K562 (cell line): Measurements from ENCODE around the gene STUB1. TPM values are rescaled to one million over a fixed set of nuclear protein-coding genes. Genes with fewer than 3 reads are reported as not detected.

Source experiments
- ATAC-seq: fragments of 200-7000 bp; cut with Tn5 transposase; 3 replicates; pipeline ENCODE4 v1.9.1; 2020; ENCODE audit warnings: moderate library complexity
- BruUV-seq: library from RNA; stranded (reverse); fragments of 400-500 nt; replicated peaks from 2 replicates; lab custom pipeline; 2021; lab: Mats Ljungman, UMichigan
- CTCF ChIA-PET: fragments of 300-600 bp; formaldehyde crosslinking; extraction: SDS; loops from one replicate; lab custom pipeline; 2021; ENCODE audit warnings: low intra/inter-chr PET ratio; lab: Yijun Ruan, JAX
- POLR2A ChIA-PET: fragments of 300-600, 350-650 bp; sonication (Branson Sonifier 250); formaldehyde crosslinking; extraction: SDS; loops from one replicate; lab custom pipeline; 2021; ENCODE audit warnings: antibody characterized with exemption, inconsistent platforms; lab: Yijun Ruan, JAX
- DNase-seq, 4 experiments: peaks; one replicate each; pipeline versions ENCODE4 v3.0.0 to v3.0.0-alpha.2; 2011 to 2018; ENCODE audit warnings: low spot score in 3 of 4, mixed read lengths in 3 of 4; ENCODE audit errors: extremely low read depth in 1 of 4
- FAIRE-seq: peaks from 2 replicates; lab custom pipeline; 2011; peaks lifted over from hg19 to GRCh38; lab: Jason Lieb, UNC
- H2AFZ ChIP-seq: 2 replicates; pipeline ENCODE4 v1.6.0; 2011; ENCODE audit warnings: low read depth, low read length, control low read depth, inconsistent platforms
- H3K27ac ChIP-seq: fragments of 200-600 bp; 3 replicates; pipeline ENCODE4 v1.8.0; 2011; ENCODE audit warnings: low read depth, mild to moderate bottlenecking, control low read depth, inconsistent platforms, low read length, moderate library complexity, mixed read lengths; ENCODE audit errors: extremely low read depth
- H3K27me3 ChIP-seq, 2 experiments: fragments of 300-600 bp in 1 of 2; 2 replicates in 1 of 2; 3 replicates in 1 of 2; pipeline versions ENCODE4 v1.6.0 to v1.8.0; 2011; ENCODE audit warnings: inconsistent platforms in 2 of 2, low read length in 2 of 2, mild to moderate bottlenecking in 1 of 2, mixed read lengths in 1 of 2, moderate library complexity in 1 of 2; ENCODE audit not compliant: control insufficient read depth in 2 of 2, insufficient read depth in 2 of 2
- H3K36me3 ChIP-seq: fragments of 300-600 bp; 3 replicates; pipeline ENCODE4 v1.8.0; 2011; ENCODE audit warnings: mild to moderate bottlenecking, low read length, inconsistent platforms; ENCODE audit not compliant: control insufficient read depth, insufficient read depth
- H3K4me1 ChIP-seq, 2 experiments: fragments of 200-600 bp in 1 of 2; replicated peaks in 1 of 2; 2 replicates in 1 of 2; 3 replicates in 1 of 2; pipeline versions ENCODE4 v1.5.1 to v1.8.0; 2011; ENCODE audit warnings: inconsistent platforms in 2 of 2, low read length in 2 of 2, mild to moderate bottlenecking in 1 of 2, mixed read lengths in 1 of 2, moderate library complexity in 1 of 2; ENCODE audit not compliant: control insufficient read depth in 2 of 2, insufficient read depth in 2 of 2
- H3K4me2 ChIP-seq: 2 replicates; pipeline ENCODE4 v1.6.1; 2011; ENCODE audit warnings: low read length, control low read depth, inconsistent platforms, mixed read lengths; ENCODE audit not compliant: insufficient read depth
- H3K4me3 ChIP-seq: fragments of 200-600 bp; sonication (generic), shearing (Covaris generic); 2 replicates; pipeline ENCODE4 v1.5.1; 2016; ENCODE audit warnings: control low read depth, inconsistent platforms
- H3K79me2 ChIP-seq: fragments of 200-600 bp; 3 replicates; pipeline ENCODE4 v1.8.0; 2011; ENCODE audit warnings: low read length, inconsistent platforms; ENCODE audit not compliant: control insufficient read depth, insufficient read depth
- H3K9ac ChIP-seq, 2 experiments: 2 replicates each; pipeline versions ENCODE4 v1.6.0 to v1.6.1; 2011; ENCODE audit warnings: low read depth in 2 of 2, low read length in 2 of 2, control low read depth in 1 of 2, inconsistent platforms in 1 of 2, mild to moderate bottlenecking in 1 of 2, mixed read lengths in 1 of 2; ENCODE audit not compliant: insufficient read depth in 1 of 2
- H3K9me1 ChIP-seq: one replicate; pipeline ENCODE4 v1.6.0; 2011; ENCODE audit warnings: inconsistent platforms, mild to moderate bottlenecking, low read length, moderate library complexity; ENCODE audit not compliant: control insufficient read depth, insufficient read depth
- H3K9me3 ChIP-seq: replicated peaks from 2 replicates; pipeline ENCODE4 v1.5.1; 2011; ENCODE audit warnings: low read depth, low read length, inconsistent platforms; ENCODE audit not compliant: control insufficient read depth, insufficient read depth
- H4K20me1 ChIP-seq: replicated peaks from 2 replicates; pipeline ENCODE4 v1.6.1; 2011; ENCODE audit warnings: low read length, inconsistent platforms, mixed read lengths; ENCODE audit not compliant: control insufficient read depth, insufficient read depth
- FIP1L1 ChIP-seq: fragments of 200-400 bp; formaldehyde crosslinking; IDR thresholded peaks from 2 replicates; pipeline ENCODE4 v1.6.1; 2018; ENCODE audit warnings: mild to moderate bottlenecking, low read depth, low read length; ENCODE audit not compliant: poor library complexity, severe bottlenecking
- FOXO4 ChIP-seq: fragments of 450-650 bp; formaldehyde crosslinking; IDR thresholded peaks from 2 replicates; pipeline ENCODE4 v1.4.0; 2020; ENCODE audit warnings: mild to moderate bottlenecking, moderate library complexity
- POLR2G ChIP-seq: fragments of 200-400 bp; formaldehyde crosslinking; IDR thresholded peaks from 2 replicates; pipeline ENCODE4 v1.6.1; 2017; ENCODE audit warnings: low read depth, mild to moderate bottlenecking, antibody characterized with exemption, low read length, moderate library complexity
- RBFOX2 ChIP-seq: fragments of 200-400 bp; formaldehyde crosslinking; IDR thresholded peaks from 2 replicates; pipeline ENCODE4 v1.6.1; 2017; ENCODE audit warnings: low read depth, mild to moderate bottlenecking, low read length, moderate library complexity
- SIRT6 ChIP-seq: IDR thresholded peaks from one replicate; pipeline ENCODE4 v1.6.1; 2012; ENCODE audit warnings: low read depth, mild to moderate bottlenecking, control low read depth, inconsistent platforms, low read length, moderate library complexity
- SRSF3 ChIP-seq: fragments of 200-400 bp; formaldehyde crosslinking; IDR thresholded peaks from 2 replicates; pipeline ENCODE4 v1.6.1; 2016; ENCODE audit warnings: mild to moderate bottlenecking, low read length, moderate library complexity; ENCODE audit not compliant: insufficient read depth
- ZNF431 ChIP-seq: sonication (generic); formaldehyde crosslinking; IDR thresholded peaks from 2 replicates; pipeline ENCODE4 v1.8.0; 2022; ENCODE audit warnings: mild to moderate bottlenecking, missing genetic modification reagents
- WGBS: fragments of 100-300 bp; shearing (Covaris generic); methylation state at CpG from one replicate; pipeline ENCODE4 v1.1.6; 2016; ENCODE audit warnings: low coverage, mixed read lengths; ENCODE audit not compliant: insufficient coverage; ENCODE audit errors: missing lambda C conversion rate; 5-methylcytosine and 5-hydroxymethylcytosine counted together
- in situ Hi-C: fragments of 300-500 bp; cut with MboI; formaldehyde crosslinking; loops from 4 replicates; pipeline ENCODE4 v1.15.0; 2018; ENCODE audit warnings: inconsistent platforms, mixed read lengths
- intact Hi-C: fragments of 100-400 bp; cut with micrococcal nuclease; formaldehyde crosslinking; loops from 2 replicates; pipeline ENCODE4 v1.14.2; 2022
- polyA plus RNA-seq, 8 experiments: library from polyadenylated mRNA; depleted of rRNA in 4 of 8; stranded (reverse) in 5 of 8; unstranded in 3 of 8; fragments of >200 nt; fragmentation: Nextera tagmentation in 2 of 8; fragmentation: Illumina TruSeq in 1 of 8; extraction: Ambion mirVana in 2 of 8; extraction: Trizol in 1 of 8; gene quantifications; 2 replicates each; pipeline versions ENCODE4 v1.2.1 to v1.2.3, GENCODE V29; 2011 to 2014; ENCODE audit warnings: inconsistent platforms in 1 of 8, missing spikeins in 1 of 8
- total RNA-seq, 7 experiments: library from RNA; depleted of rRNA in 6 of 7; stranded (reverse); fragments of >200 nt in 6 of 7; fragmentation: Illumina TruSeq in 2 of 7; extraction: Trizol in 2 of 7; gene quantifications; 2 replicates each; pipeline versions ENCODE4 v1.2.1 to v1.2.3, GENCODE V29; 2011 to 2021; ENCODE audit warnings: low replicate concordance in 1 of 7
- TF ChIP-seq, protein P1 (sequence below): sonication (generic); formaldehyde crosslinking; IDR thresholded peaks from 2 replicates; pipeline ENCODE4 v1.8.1; 2023; ENCODE audit warnings: mild to moderate bottlenecking, missing genetic modification reagents

The STUB1 gene
- total and polyA plus RNA-seq, 9 of the 15 experiments (the other 6 are each of a cell fraction or from before 2014, with no cell fraction given) = 10.6 to 251 (median 152) TPM

DNA sequence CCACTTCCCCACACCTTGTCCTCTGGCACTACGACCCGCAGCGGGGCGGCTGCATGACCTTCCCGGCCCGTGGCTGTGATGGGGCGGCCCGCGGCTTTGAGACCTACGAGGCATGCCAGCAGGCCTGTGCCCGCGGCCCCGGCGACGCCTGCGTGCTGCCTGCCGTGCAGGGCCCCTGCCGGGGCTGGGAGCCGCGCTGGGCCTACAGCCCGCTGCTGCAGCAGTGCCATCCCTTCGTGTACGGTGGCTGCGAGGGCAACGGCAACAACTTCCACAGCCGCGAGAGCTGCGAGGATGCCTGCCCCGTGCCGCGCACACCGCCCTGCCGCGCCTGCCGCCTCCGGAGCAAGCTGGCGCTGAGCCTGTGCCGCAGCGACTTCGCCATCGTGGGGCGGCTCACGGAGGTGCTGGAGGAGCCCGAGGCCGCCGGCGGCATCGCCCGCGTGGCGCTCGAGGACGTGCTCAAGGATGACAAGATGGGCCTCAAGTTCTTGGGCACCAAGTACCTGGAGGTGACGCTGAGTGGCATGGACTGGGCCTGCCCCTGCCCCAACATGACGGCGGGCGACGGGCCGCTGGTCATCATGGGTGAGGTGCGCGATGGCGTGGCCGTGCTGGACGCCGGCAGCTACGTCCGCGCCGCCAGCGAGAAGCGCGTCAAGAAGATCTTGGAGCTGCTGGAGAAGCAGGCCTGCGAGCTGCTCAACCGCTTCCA is 46.7 kb upstream of the STUB1 start:
- CTCF ChIA-PET = no interaction called here
- Histone ChIP-seq H3K36me3 (peaks cover 32% of the 10 kb centered on the region; the same call in 1 of the 3 replicates), H3K4me3 (no peak overlapping the region), H3K79me2 (peaks cover 18% of the 10 kb centered on the region), H3K27me3 (no peaks in the 10 kb centered on the region), H3K4me1 (peaks cover 30 to 94% of the 10 kb centered on the region in 2 experiments), H3K4me2 (no peak overlapping the region), H2AFZ (no peak overlapping the region)
- DNase-seq (no peak), FAIRE-seq (no peak), ATAC-seq (no peak)
- no TSS peak for BruUV-seq
- TF ChIP-seq SIRT6 = no peak
- TF ChIP-seq, protein P1, sequence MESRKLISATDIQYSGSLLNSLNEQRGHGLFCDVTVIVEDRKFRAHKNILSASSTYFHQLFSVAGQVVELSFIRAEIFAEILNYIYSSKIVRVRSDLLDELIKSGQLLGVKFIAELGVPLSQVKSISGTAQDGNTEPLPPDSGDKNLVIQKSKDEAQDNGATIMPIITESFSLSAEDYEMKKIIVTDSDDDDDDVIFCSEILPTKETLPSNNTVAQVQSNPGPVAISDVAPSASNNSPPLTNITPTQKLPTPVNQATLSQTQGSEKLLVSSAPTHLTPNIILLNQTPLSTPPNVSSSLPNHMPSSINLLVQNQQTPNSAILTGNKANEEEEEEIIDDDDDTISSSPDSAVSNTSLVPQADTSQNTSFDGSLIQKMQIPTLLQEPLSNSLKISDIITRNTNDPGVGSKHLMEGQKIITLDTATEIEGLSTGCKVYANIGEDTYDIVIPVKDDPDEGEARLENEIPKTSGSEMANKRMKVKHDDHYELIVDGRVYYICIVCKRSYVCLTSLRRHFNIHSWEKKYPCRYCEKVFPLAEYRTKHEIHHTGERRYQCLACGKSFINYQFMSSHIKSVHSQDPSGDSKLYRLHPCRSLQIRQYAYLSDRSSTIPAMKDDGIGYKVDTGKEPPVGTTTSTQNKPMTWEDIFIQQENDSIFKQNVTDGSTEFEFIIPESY = peak; percentile 88
- no peak for TF ChIP-seq ZNF431 (CRISPR knock-in tag)
- peak; percentile 4 for TF ChIP-seq FIP1L1
- TF ChIP-seq RBFOX2 = peak; percentile 25; the same call in 1 of the 2 replicates
- TF ChIP-seq SRSF3 = no peak
- peak; percentile 26 for TF ChIP-seq POLR2G
- no peak for TF ChIP-seq FOXO4 (CRISPR knock-in tag)
- TF ChIP-seq, all 486 proteins: peak for 4
- Histone ChIP-seq H3K9me1 (no peaks in the 10 kb centered on the region), H3K27ac (no peak overlapping the region), H3K9ac (no peak overlapping the region; a peak in 1 of 4 replicates), H4K20me1 (no peaks in the 10 kb centered on the region), H3K9me3 (no peaks in the 10 kb centered on the region)
- in situ Hi-C loops = no loop called here
- POLR2A ChIA-PET = no interaction called here
- 97% methylated on average over 36 of the region's 74 CpGs for WGBS
- intact Hi-C loops = no loop called here
